Colonic mucosa (tissue), 4 donors: ENCODE results near the gene ABLIM1. TPM values are rescaled to one million over a fixed set of nuclear protein-coding genes. Genes with fewer than 3 reads are reported as not detected.

Experiments
- DNase-seq: peaks from one replicate; pipeline ENCODE4 v3.0.0-alpha.2; 2020
- H3K27ac ChIP-seq: fragments of 200-600 bp; one replicate; pipeline ENCODE4 v1.8.0; 2021
- H3K27me3 ChIP-seq: fragments of 200-600 bp; one replicate; pipeline ENCODE4 v1.8.0; 2021
- H3K36me3 ChIP-seq: fragments of 200-600 bp; one replicate; pipeline ENCODE4 v1.8.0; 2021
- H3K4me1 ChIP-seq: fragments of 200-600 bp; one replicate; pipeline ENCODE4 v1.8.0; 2021; ENCODE audit warnings: mild to moderate bottlenecking
- H3K4me3 ChIP-seq: fragments of 200-600 bp; one replicate; pipeline ENCODE4 v1.8.0; 2021
- H3K9ac ChIP-seq, 2 donors: one replicate each; pipeline ENCODE4 v1.7.0; 2013; ENCODE audit warnings: control low read depth in 2 of 2, low read depth in 2 of 2, low read length in 2 of 2
- H3K9me3 ChIP-seq: fragments of 200-600 bp; one replicate; pipeline ENCODE4 v1.8.0; 2021
- CTCF ChIP-seq: fragments of 200-600 bp; IDR thresholded peaks from one replicate; pipeline ENCODE4 v1.8.0; 2022; ENCODE audit warnings: antibody characterized with exemption, mild to moderate bottlenecking
- intact Hi-C: fragments of 100-400 bp; cut with DNase I; formaldehyde crosslinking; loops from one replicate; pipeline ENCODE4 v1.14.1; 2022
- total RNA-seq, 2 donors: library from RNA; stranded (reverse); fragmentation: NEBNext Ultra II Directional in 1 of 2; extraction: Animal tissue kit (Norgen Biotek cat#: 25700) in 1 of 2; gene quantifications; one replicate each; pipeline ENCODE4 v1.2.1, GENCODE V29; 2021
- donor health status: healthy.
- donor health status: DM: no; HTN: no; CAD: no.
- donor health status: DM: no; HTN: no; CAD: no.

ABLIM1 gene
- total RNA-seq, 2 donors from 2014 or later = 118 to 131 TPM

GRCh38 chr10:114665406-114665805, 7.3 kb upstream of the ABLIM1 start:
- H3K9ac ChIP-seq = no peak overlapping the region
- no peak for DNase-seq

GRCh38 chr10:114664127-114664526, 6.1 kb upstream of the ABLIM1 start:
- intact Hi-C loops = no loop called here
- Histone ChIP-seq H3K9me3 (no peaks in the 10 kb centered on the region), H3K4me3 (no peak overlapping the region), H3K36me3 (no peaks in the 10 kb centered on the region), H3K27me3 (no peaks in the 10 kb centered on the region), H3K9ac (no peak overlapping the region), H3K4me1 (no peaks in the 10 kb centered on the region), H3K27ac (no peak overlapping the region)
- no peak for DNase-seq
- no peak for TF ChIP-seq CTCF

More at GRCh38 chr10:114665406-114665805, 7.3 kb upstream of the ABLIM1 start:
- no peak overlapping the region for H3K27ac ChIP-seq
- no peak overlapping the region for H3K4me3 ChIP-seq
- H3K9me3 ChIP-seq = no peaks in the 10 kb centered on the region
- no peaks in the 10 kb centered on the region for H3K36me3 ChIP-seq
- H3K4me1 ChIP-seq = no peaks in the 10 kb centered on the region
- intact Hi-C loops = no loop called here
- no peak for TF ChIP-seq CTCF
- H3K27me3 ChIP-seq = no peaks in the 10 kb centered on the region

- H3K27me3 ChIP-seq = no peaks in the 10 kb centered on the region
- H3K4me1 ChIP-seq = no peaks in the 10 kb centered on the region
- intact Hi-C loops = no loop called here
- H3K4me3 ChIP-seq = no peak overlapping the region
- no peak overlapping the region for H3K27ac ChIP-seq
- no peak overlapping the region for H3K9ac ChIP-seq
- H3K36me3 ChIP-seq = no peaks in the 10 kb centered on the region
- TF ChIP-seq CTCF = no peak
- no peak for DNase-seq
- no peaks in the 10 kb centered on the region for H3K9me3 ChIP-seq
These were observed 5.6 kb upstream of the ABLIM1 start for GRCh38 chr10:114663626-114664025.

- Histone ChIP-seq H3K27me3 (no peaks in the 10 kb centered on the region), H3K4me1 (no peaks in the 10 kb centered on the region), H3K9ac (no peak overlapping the region), H3K36me3 (no peaks in the 10 kb centered on the region), H3K4me3 (no peak overlapping the region), H3K9me3 (no peaks in the 10 kb centered on the region), H3K27ac (no peak overlapping the region)
- no peak for DNase-seq
- no peak for TF ChIP-seq CTCF
- intact Hi-C loops = no loop called here
These were observed 4.7 kb upstream of the ABLIM1 start for GRCh38 chr10:114662646-114663217.

- no peak for DNase-seq
- no peaks in the 10 kb centered on the region for H3K36me3 ChIP-seq
- no peaks in the 10 kb centered on the region for H3K4me1 ChIP-seq
- H3K27ac ChIP-seq = no peak overlapping the region
- no peaks in the 10 kb centered on the region for H3K27me3 ChIP-seq
- intact Hi-C loops = no loop called here
- H3K9me3 ChIP-seq = no peaks in the 10 kb centered on the region
- TF ChIP-seq CTCF = no peak
- no peak overlapping the region for H3K9ac ChIP-seq
- H3K4me3 ChIP-seq = no peak overlapping the region
These were observed 3.3 kb upstream of the ABLIM1 start for GRCh38 chr10:114661212-114661880.
